ENCODE data around the gene LEF1. TPM values are rescaled to one million over a fixed set of nuclear protein-coding genes. Genes with fewer than 3 reads are reported as not detected.

The LEF1 gene
- total and polyA plus RNA-seq, 9 of the 15 experiments (the other 6 are each of a cell fraction or from before 2014, with no cell fraction given) = 15.1 to 81.1 (median 29.7) TPM

GRCh38 chr4:108201774-108202173 lies 33.0 kb upstream of the LEF1 start:
- no peaks in the 10 kb centered on the region for H3K4me1 ChIP-seq (replicated peaks in 1 of 2; ENCODE audit: control insufficient read depth in 2 of 2, insufficient read depth in 2 of 2, low read length in 2 of 2)
- H3K9me1 ChIP-seq (ENCODE audit: control insufficient read depth, insufficient read depth, low read length) = no peaks in the 10 kb centered on the region
- no peak overlapping the region for H2AFZ ChIP-seq (ENCODE audit: low read depth, low read length)
- POLR2A ChIA-PET = no interaction called here
- H4K20me1 ChIP-seq (replicated peaks; ENCODE audit: control insufficient read depth, insufficient read depth, low read length) = no peaks in the 10 kb centered on the region
- WGBS (ENCODE audit: insufficient coverage, low coverage, missing lambda C conversion rate) = 32% methylated on average over 2 of the region's 2 CpGs
- H3K9me3 ChIP-seq (replicated peaks; ENCODE audit: control insufficient read depth, insufficient read depth, low read depth, low read length) = no peaks in the 10 kb centered on the region
- TF ChIP-seq USF2 (CRISPR knock-in tag; IDR thresholded peaks at IDR 0.05) = no peak
- TF ChIP-seq CHAMP1 (IDR thresholded peaks at IDR 0.05) = no peak
- TF ChIP-seq ARNT (IDR thresholded peaks at IDR 0.05) = no peak
- TF ChIP-seq ZBTB43 (CRISPR knock-in tag; IDR thresholded peaks at IDR 0.05) = no peak
- no peak for TF ChIP-seq PHTF2 (CRISPR knock-in tag; IDR thresholded peaks at IDR 0.05)
- no peak for TF ChIP-seq NCOA6 (IDR thresholded peaks at IDR 0.05)
- TF ChIP-seq MAFG (tag; conservative IDR thresholded peaks at IDR 0.05) = no peak
- no peak for TF ChIP-seq PPARD (CRISPR knock-in tag; IDR thresholded peaks at IDR 0.05)
- TF ChIP-seq ADNP (tag; IDR thresholded peaks at IDR 0.05) = no peak
- no peak for TF ChIP-seq GTF3C2 (IDR thresholded peaks at IDR 0.05; ENCODE audit: borderline replicate concordance, extremely low read depth, insufficient read length)
- H3K9ac ChIP-seq (ENCODE audit: insufficient read depth in 1 of 2, low read depth in 2 of 2, low read length in 2 of 2) = no peak overlapping the region
- no peaks in the 10 kb centered on the region for H3K79me2 ChIP-seq (ENCODE audit: control insufficient read depth, insufficient read depth, low read length)
- H3K27ac ChIP-seq (ENCODE audit: extremely low read depth, low read depth, low read length) = no peak overlapping the region
- no peak for ATAC-seq
- H3K36me3 ChIP-seq (ENCODE audit: control insufficient read depth, insufficient read depth, low read length) = no peaks in the 10 kb centered on the region
- no peaks in the 10 kb centered on the region for H3K27me3 ChIP-seq (ENCODE audit: control insufficient read depth in 2 of 2, insufficient read depth in 2 of 2, low read length in 2 of 2)
- CTCF ChIA-PET (ENCODE audit: low intra/inter-chr PET ratio) = no interaction called here
- H3K4me3 ChIP-seq = no peak overlapping the region
- no peak overlapping the region for H3K4me2 ChIP-seq (ENCODE audit: insufficient read depth, low read length)
- intact Hi-C loops (cut with micrococcal nuclease) = loop anchor here (5.0 kb wide), 1 partner anchor 246 kb away; no protein-coding TSS in a partner anchor
- no peak for FAIRE-seq
- in situ Hi-C loops (cut with MboI) = no loop called here
- BruUV-seq (replicated peaks) = no TSS peak
- no peak for DNase-seq (ENCODE audit: extremely low read depth in 1 of 4, low spot score in 3 of 4)

Data from K562 (cell line).